Effector CD8-positive, alpha-beta T cell (primary cell): ENCODE measurements around the gene DHX35.

ENCODE experiments used
- DNase-seq: peaks from one replicate; lab custom pipeline; 2025; lab: John Stamatoyannopoulos, UW
- total RNA-seq, 4 experiments: gene quantifications; one replicate each; lab custom pipeline; 2026; lab: John Stamatoyannopoulos, UW

Gene DHX35
- 27.2 to 35.5 (median 30.1) reads per million in 4 experiments for total RNA-seq

GRCh38 chr20:38962044-38962927 is at the start of gene DHX35:
DHX35 (plus strand) TSS chr20:38962344; CDS start chr20:38962368, 24 bp downstream.
- peak; percentile 95 for DNase-seq

GRCh38 chr20:38915355-38915754 is 46.8 kb upstream of the DHX35 start:
- no peak for DNase-seq

- DNase-seq, result no peak
Observed at GRCh38 chr20:38917657-38918056, 44.5 kb upstream of the DHX35 start.

- DNase-seq, result no peak
Observed at GRCh38 chr20:38918172-38918571, 44.0 kb upstream of the DHX35 start.

- DNase-seq, result no peak
Observed at GRCh38 chr20:38919683-38920082, 42.5 kb upstream of the DHX35 start.

GRCh38 chr20:38920411-38920810 is 41.7 kb upstream of the DHX35 start:
- DNase-seq, result no peak

- DNase-seq, result no peak
Observed at GRCh38 chr20:38920851-38921250, 41.3 kb upstream of the DHX35 start.

GRCh38 chr20:38924718-38925117 is 37.4 kb upstream of the DHX35 start:
- no peak for DNase-seq

GRCh38 chr20:38926142-38926933 is 35.8 kb upstream of the DHX35 start, which contains the start of gene FAM83D:
FAM83D (plus strand) TSS chr20:38926417; CDS start chr20:38926443, 26 bp downstream.
- peak; percentile 85 for DNase-seq

GRCh38 chr20:38926934-38927616 is 35.1 kb upstream of the DHX35 start:
- DNase-seq, result no peak

- no peak for DNase-seq
Observed at GRCh38 chr20:38927902-38928578, 34.1 kb upstream of the DHX35 start.

- DNase-seq, result no peak
Observed at GRCh38 chr20:38930242-38930569, 31.9 kb upstream of the DHX35 start.

- no peak for DNase-seq
Observed at GRCh38 chr20:38931984-38932383, 30.2 kb upstream of the DHX35 start.

- no peak for DNase-seq
Observed at GRCh38 chr20:38932457-38933120, 29.6 kb upstream of the DHX35 start.

GRCh38 chr20:38934530-38934929 is 27.6 kb upstream of the DHX35 start:
- DNase-seq, result no peak

GRCh38 chr20:38935285-38935684 is 26.9 kb upstream of the DHX35 start:
- DNase-seq, result no peak

- DNase-seq, result no peak
Observed at GRCh38 chr20:38935967-38936407, 26.2 kb upstream of the DHX35 start.

- DNase-seq, result no peak
Observed at GRCh38 chr20:38937000-38937399, 25.1 kb upstream of the DHX35 start.

- DNase-seq, result no peak
Observed at GRCh38 chr20:38937978-38938473, 24.1 kb upstream of the DHX35 start.

- no peak for DNase-seq
Observed at GRCh38 chr20:38939686-38940085, 22.5 kb upstream of the DHX35 start.

- no peak for DNase-seq
Observed at GRCh38 chr20:38940644-38941043, 21.5 kb upstream of the DHX35 start.
